Parathyroid adenoma (tissue), 2 donors: ENCODE measurements around the gene PTPN14.

ENCODE experiments used
- H2AFZ ChIP-seq: fragments of 300-600 bp; sonication (generic); one replicate; pipeline ENCODE4 v1.7.0; 2017; ENCODE audit warnings: antibody characterized with exemption, mild to moderate bottlenecking
- H3K27ac ChIP-seq: fragments of 300-600 bp; sonication (generic); one replicate; pipeline ENCODE4 v1.7.0; 2017
- H3K27me3 ChIP-seq: fragments of 300-600 bp; sonication (generic); one replicate; pipeline ENCODE4 v1.7.0; 2017; ENCODE audit warnings: low read length; ENCODE audit not compliant: control insufficient read depth, insufficient read depth
- H3K36me3 ChIP-seq: fragments of 300-600 bp; sonication (generic); one replicate; pipeline ENCODE4 v1.7.0; 2017; ENCODE audit warnings: low read length; ENCODE audit not compliant: control insufficient read depth, insufficient read depth
- H3K4me1 ChIP-seq: fragments of 300-600 bp; sonication (generic); one replicate; pipeline ENCODE4 v1.7.0; 2017; ENCODE audit warnings: control low read depth
- H3K4me2 ChIP-seq: fragments of 300-600 bp; sonication (generic); one replicate; pipeline ENCODE4 v1.7.0; 2017; ENCODE audit warnings: low read length
- H3K4me3 ChIP-seq: fragments of 300-600 bp; sonication (generic); one replicate; pipeline ENCODE4 v1.7.0; 2017; ENCODE audit warnings: low read depth, low read length
- H3K79me2 ChIP-seq: fragments of 300-600 bp; sonication (generic); one replicate; pipeline ENCODE4 v1.7.0; 2017; ENCODE audit warnings: control low read depth
- H3K9ac ChIP-seq: fragments of 300-600 bp; sonication (generic); one replicate; pipeline ENCODE4 v1.7.0; 2017; ENCODE audit warnings: mild to moderate bottlenecking
- H3K9me3 ChIP-seq: fragments of 300-600 bp; sonication (generic); one replicate; pipeline ENCODE4 v1.7.0; 2017; ENCODE audit warnings: low read length; ENCODE audit not compliant: control insufficient read depth
- TF ChIP-seq, protein P1 (sequence below): fragments of 300-600 bp; sonication (generic); IDR thresholded peaks from one replicate; pipeline ENCODE4 v1.7.0; 2017; ENCODE audit warnings: antibody characterized with exemption, mild to moderate bottlenecking
- donor health status: primary hyperparathyroidism.

The PTPN14 gene

GRCh38 chr1:214587165-214587564, 35.8 kb upstream of the PTPN14 start:
- no peak overlapping the region for H3K4me2 ChIP-seq
- no peak overlapping the region for H2AFZ ChIP-seq
- no peaks in the 10 kb centered on the region for H3K9me3 ChIP-seq
- H3K4me3 ChIP-seq: no peak overlapping the region
- TF ChIP-seq, protein P1, sequence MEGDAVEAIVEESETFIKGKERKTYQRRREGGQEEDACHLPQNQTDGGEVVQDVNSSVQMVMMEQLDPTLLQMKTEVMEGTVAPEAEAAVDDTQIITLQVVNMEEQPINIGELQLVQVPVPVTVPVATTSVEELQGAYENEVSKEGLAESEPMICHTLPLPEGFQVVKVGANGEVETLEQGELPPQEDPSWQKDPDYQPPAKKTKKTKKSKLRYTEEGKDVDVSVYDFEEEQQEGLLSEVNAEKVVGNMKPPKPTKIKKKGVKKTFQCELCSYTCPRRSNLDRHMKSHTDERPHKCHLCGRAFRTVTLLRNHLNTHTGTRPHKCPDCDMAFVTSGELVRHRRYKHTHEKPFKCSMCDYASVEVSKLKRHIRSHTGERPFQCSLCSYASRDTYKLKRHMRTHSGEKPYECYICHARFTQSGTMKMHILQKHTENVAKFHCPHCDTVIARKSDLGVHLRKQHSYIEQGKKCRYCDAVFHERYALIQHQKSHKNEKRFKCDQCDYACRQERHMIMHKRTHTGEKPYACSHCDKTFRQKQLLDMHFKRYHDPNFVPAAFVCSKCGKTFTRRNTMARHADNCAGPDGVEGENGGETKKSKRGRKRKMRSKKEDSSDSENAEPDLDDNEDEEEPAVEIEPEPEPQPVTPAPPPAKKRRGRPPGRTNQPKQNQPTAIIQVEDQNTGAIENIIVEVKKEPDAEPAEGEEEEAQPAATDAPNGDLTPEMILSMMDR: no peak
- no peaks in the 10 kb centered on the region for H3K79me2 ChIP-seq
- no peaks in the 10 kb centered on the region for H3K27me3 ChIP-seq
- H3K9ac ChIP-seq: no peak overlapping the region
- no peak overlapping the region for H3K27ac ChIP-seq
- no peaks in the 10 kb centered on the region for H3K4me1 ChIP-seq
- no peaks in the 10 kb centered on the region for H3K36me3 ChIP-seq

DNA sequence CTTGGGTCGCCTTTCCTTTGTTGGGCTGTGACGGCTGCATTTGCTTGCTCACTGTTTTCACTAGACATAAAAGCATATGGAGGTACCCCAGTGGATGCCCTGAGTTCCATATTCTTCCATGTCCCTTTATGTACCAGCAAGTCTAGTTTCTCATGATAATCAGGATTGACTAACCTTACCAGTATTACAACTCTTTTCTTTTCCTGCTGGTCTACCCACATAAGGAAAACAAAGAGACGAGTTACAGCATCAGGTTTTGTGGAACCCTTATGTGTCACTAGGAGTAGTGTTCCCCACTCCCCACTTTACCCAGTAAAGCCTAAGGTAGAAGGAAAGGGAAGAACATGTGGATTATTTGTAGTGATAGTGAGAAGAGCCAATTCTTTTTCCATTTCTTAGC, 35.2 kb upstream of the PTPN14 start:
- Histone ChIP-seq H3K9ac (no peak overlapping the region), H3K4me2 (no peak overlapping the region), H3K4me1 (no peaks in the 10 kb centered on the region), H2AFZ (no peak overlapping the region), H3K4me3 (no peak overlapping the region), H3K27ac (no peak overlapping the region), H3K27me3 (no peaks in the 10 kb centered on the region), H3K9me3 (no peaks in the 10 kb centered on the region), H3K79me2 (no peaks in the 10 kb centered on the region), H3K36me3 (no peaks in the 10 kb centered on the region)
- TF ChIP-seq, protein P1: no peak

DNA sequence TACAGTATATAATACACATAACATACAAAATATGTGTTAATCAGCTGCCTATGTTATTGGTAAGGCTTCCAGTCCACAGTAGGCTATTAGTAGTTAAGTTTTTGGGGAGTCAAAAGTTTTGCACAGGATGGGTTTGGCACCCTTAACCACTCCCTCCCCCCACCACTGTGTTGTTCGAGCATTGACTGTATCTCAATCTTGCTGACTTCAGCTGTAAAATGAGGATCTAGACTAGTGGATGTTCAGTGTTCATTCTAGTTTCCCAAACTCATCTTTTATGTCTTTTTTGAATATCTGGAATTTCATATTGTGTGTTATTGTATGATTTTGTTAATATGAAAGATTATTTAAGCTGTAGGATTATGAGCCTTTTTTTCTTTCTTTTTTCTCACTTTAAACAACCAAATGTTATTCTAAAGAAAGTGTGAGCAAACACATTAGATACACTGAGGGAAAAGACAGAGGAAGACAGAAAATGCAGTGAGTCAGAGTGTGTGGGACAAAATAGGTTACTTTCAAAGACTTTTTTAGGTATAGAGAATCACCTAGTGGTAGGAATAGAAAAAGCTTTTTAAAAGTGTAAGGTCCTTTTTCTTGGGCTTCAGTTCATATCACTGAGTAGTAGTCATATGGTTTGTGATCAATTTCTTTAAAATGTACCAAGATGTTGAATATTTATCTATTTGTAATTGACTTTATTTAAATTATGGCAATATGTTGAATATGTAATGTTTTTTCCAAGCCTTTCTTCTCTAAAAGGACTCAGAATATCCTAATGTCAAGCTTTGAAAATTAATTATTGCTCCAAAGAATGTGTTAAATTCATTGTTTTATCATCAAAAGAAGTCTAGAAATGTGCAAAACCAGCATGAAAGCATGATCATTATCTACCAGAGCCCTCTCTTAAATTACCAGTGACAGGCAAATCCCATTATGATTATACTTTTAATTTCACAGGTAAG, 33.7 kb upstream of the PTPN14 start:
- Histone ChIP-seq H3K4me3 (no peak overlapping the region), H3K4me2 (no peak overlapping the region), H3K9me3 (no peaks in the 10 kb centered on the region), H3K36me3 (no peaks in the 10 kb centered on the region), H3K79me2 (no peaks in the 10 kb centered on the region), H3K9ac (no peak overlapping the region), H3K27ac (no peak overlapping the region), H3K4me1 (no peaks in the 10 kb centered on the region), H3K27me3 (no peaks in the 10 kb centered on the region), H2AFZ (no peak overlapping the region)
- TF ChIP-seq, protein P1: peak; percentile 54

DNA sequence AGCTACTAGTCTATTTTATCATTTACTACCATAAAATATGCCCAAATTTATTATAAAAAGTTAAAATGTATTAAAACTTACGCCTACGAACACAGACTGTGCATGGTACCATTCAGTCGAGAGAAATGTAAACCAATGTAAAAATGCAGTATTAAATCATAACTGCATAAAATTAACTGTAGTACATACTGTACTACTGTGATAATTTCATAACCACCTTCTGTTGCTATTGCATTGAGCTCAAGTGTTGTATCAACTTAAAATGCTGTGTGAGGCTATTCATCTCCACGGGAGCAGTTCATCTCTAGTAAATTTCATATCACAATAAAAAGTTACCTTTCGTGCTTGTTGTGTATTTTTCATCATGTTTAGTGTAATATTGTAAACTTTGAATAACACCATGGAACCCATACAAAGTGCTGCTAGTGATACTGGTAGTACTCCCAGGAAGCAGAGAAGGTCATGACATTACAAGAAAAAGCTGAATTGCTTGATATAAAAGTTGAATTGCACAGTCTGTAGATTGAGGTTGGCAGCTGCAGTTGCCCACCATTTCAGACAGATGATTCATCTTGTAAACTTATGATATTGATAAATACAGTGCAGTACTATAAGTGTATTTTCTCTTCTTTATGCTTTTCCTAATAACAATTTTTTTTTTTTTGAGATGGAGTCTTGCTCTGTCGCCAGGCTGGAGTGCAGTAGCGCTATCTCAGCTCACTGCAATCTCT, 32.6 kb upstream of the PTPN14 start:
- H3K4me3 ChIP-seq: no peak overlapping the region
- H3K36me3 ChIP-seq: no peaks in the 10 kb centered on the region
- TF ChIP-seq, protein P1: no peak
- H3K27me3 ChIP-seq: no peaks in the 10 kb centered on the region
- no peak overlapping the region for H2AFZ ChIP-seq
- H3K4me1 ChIP-seq: no peaks in the 10 kb centered on the region
- no peaks in the 10 kb centered on the region for H3K9me3 ChIP-seq
- no peak overlapping the region for H3K4me2 ChIP-seq
- H3K27ac ChIP-seq: no peak overlapping the region
- H3K9ac ChIP-seq: no peak overlapping the region
- no peaks in the 10 kb centered on the region for H3K79me2 ChIP-seq
